Suprapubic skin (tissue), 4 donors: Measurements from ENCODE around the gene SLN. TPM values are rescaled to one million over a fixed set of nuclear protein-coding genes. Genes with fewer than 3 reads are reported as not detected.

ENCODE experiments used
- DNase-seq, 2 donors: peaks; one replicate each; pipeline ENCODE4 v3.0.0-alpha.2; 2019; ENCODE audit warnings: low spot score in 2 of 2
- H3K27ac ChIP-seq: fragments of 200-600 bp; sonication (generic); one replicate; pipeline ENCODE4 v1.5.1; 2019
- H3K27me3 ChIP-seq: fragments of 200-600 bp; sonication (generic); one replicate; pipeline ENCODE4 v1.5.1; 2019
- H3K36me3 ChIP-seq: fragments of 200-600 bp; sonication (generic); one replicate; pipeline ENCODE4 v1.5.1; 2019
- H3K4me1 ChIP-seq: fragments of 200-600 bp; sonication (generic); one replicate; pipeline ENCODE4 v1.5.1; 2019
- H3K4me3 ChIP-seq: fragments of 200-600 bp; sonication (generic); one replicate; pipeline ENCODE4 v1.5.1; 2019; ENCODE audit warnings: mild to moderate bottlenecking
- H3K9me3 ChIP-seq: fragments of 200-600 bp; sonication (generic); one replicate; pipeline ENCODE4 v1.5.1; 2019
- EP300 ChIP-seq: sonication (generic); formaldehyde crosslinking; IDR thresholded peaks from one replicate; pipeline ENCODE4 v1.6.1; 2017; ENCODE audit warnings: antibody characterized with exemption
- POLR2A ChIP-seq, 2 donors: fragments of 450-650 bp; IDR thresholded peaks; one replicate each; pipeline ENCODE4 v1.6.1; 2017; ENCODE audit warnings: antibody characterized with exemption in 2 of 2, mild to moderate bottlenecking in 2 of 2, moderate library complexity in 2 of 2
- POLR2AphosphoS5 ChIP-seq, 3 donors: sonication (generic); formaldehyde crosslinking; IDR thresholded peaks; one replicate each; pipeline ENCODE4 v1.6.1; 2017; ENCODE audit warnings: antibody characterized with exemption in 3 of 3
- WGBS: methylation state at CpG from one replicate; pipeline ENCODE4 v1.1.5; 2018; 5-methylcytosine and 5-hydroxymethylcytosine counted together
- total RNA-seq, 4 donors: library from RNA; depleted of rRNA; stranded (reverse); fragments of >200 nt; gene quantifications; one replicate each; pipeline ENCODE4 v1.1.0, GENCODE V29; 2016
- TF ChIP-seq, protein P1 (sequence below), 2 donors: fragments of 200-600 bp in 1 of 2; fragments of 450-650 bp in 1 of 2; sonication (generic) in 1 of 2; IDR thresholded peaks; one replicate each; pipeline ENCODE4 v1.5.1; 2016 to 2019; ENCODE audit warnings: antibody characterized with exemption in 2 of 2, mild to moderate bottlenecking in 1 of 2, moderate library complexity in 1 of 2

The SLN gene
- total RNA-seq, 4 donors from 2014 or later = 5.5 to 5.9 TPM; not detected in 2

DNA sequence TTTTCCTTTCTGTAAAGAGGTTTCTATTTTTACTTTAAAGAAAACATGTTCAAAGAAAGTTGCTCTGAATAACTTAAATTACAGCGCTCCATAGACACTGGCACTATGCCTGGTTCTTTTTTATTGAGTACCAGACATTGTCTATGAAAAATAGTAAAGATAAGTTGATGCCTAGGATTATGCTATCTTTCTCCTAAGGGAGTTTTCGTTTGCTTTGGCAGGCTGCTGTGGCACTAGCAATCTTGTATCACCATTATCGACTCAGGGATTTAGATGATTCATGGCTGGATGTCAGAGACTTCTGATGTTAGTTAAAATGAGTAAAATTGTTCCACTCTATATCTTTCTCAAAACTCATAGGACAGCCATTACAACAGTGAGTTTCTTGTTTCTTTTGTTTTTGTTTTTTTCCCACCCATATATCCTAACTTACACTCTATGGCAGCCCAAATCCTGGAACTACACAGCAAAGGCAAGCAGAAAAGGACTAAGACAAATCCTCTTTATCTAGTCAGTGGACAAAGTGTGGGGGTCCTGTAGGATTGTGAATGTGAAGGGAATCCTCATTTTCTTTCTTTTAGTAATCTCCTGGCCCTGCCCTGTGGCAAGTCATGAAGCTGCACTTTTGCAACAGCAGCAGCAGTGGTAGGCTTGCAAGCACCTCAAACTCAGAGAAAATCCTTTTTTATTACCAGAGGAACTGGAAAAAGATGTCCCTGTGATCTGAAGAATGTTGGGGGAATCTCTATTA is 20.7 kb downstream of the SLN start:
- peaks cover 5% of the 10 kb centered on the region for H3K4me1 ChIP-seq
- no peaks in the 10 kb centered on the region for H3K9me3 ChIP-seq
- no peaks in the 10 kb centered on the region for H3K27me3 ChIP-seq
- no peak overlapping the region for H3K4me3 ChIP-seq
- DNase-seq = no peak
- TF ChIP-seq, protein P1, sequence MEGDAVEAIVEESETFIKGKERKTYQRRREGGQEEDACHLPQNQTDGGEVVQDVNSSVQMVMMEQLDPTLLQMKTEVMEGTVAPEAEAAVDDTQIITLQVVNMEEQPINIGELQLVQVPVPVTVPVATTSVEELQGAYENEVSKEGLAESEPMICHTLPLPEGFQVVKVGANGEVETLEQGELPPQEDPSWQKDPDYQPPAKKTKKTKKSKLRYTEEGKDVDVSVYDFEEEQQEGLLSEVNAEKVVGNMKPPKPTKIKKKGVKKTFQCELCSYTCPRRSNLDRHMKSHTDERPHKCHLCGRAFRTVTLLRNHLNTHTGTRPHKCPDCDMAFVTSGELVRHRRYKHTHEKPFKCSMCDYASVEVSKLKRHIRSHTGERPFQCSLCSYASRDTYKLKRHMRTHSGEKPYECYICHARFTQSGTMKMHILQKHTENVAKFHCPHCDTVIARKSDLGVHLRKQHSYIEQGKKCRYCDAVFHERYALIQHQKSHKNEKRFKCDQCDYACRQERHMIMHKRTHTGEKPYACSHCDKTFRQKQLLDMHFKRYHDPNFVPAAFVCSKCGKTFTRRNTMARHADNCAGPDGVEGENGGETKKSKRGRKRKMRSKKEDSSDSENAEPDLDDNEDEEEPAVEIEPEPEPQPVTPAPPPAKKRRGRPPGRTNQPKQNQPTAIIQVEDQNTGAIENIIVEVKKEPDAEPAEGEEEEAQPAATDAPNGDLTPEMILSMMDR (IDR thresholded peaks at IDR 0.05) = no peak
- TF ChIP-seq EP300 (no peak), POLR2AphosphoS5 (IDR thresholded peaks at IDR 0.05) (no peak), POLR2A (IDR thresholded peaks at IDR 0.05) (no peak)
- WGBS = 32% methylated on average over 3 of the region's 3 CpGs
- no peaks in the 10 kb centered on the region for H3K36me3 ChIP-seq
- no peak overlapping the region for H3K27ac ChIP-seq

DNA sequence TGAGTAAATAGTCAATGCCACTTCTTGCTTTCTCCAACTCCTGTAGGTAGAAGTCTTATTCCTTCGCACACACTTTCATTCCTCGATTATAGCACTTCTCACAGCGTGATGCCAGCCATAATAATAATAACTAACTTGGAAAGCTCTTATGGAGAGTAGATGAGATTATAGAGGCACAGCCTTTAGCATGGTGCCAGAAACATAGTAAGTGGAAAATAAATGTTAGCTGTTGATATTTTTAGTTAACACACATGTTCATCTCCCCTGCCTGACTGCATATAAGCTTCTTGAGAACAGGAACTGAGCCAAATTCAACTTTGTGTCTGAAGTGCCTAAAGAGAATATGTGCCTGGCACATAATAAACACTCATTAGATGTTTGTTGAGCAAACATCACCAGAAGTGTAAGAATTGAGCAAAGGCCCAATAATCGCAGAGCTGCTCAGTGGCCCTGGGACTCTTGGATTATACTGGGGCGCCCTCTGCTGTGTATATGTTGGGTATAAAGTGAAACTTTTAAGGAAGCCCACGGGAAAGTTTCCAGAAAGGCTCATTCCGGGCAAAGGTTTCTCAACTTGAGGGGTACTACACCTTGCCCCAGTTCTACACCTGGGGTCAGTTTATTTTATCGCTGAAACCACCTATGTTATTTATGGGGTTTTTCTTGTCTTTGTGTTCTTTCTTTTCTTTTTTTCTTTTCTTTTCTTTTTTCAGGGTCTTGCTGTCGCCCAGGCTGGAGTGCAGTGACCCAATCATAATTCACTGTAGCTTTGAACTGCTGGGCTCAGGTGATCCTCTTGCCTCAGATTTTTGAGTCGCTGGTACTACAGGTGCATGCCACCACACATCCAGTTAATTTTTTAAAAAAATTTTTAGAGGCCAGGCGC is 22.3 kb downstream of the SLN start:
- Histone ChIP-seq H3K4me1 (peaks cover 5% of the 10 kb centered on the region), H3K36me3 (no peaks in the 10 kb centered on the region), H3K9me3 (no peaks in the 10 kb centered on the region), H3K27me3 (no peaks in the 10 kb centered on the region), H3K4me3 (no peak overlapping the region), H3K27ac (no peak overlapping the region)
- peak in 1 of 2 donors; percentile 71 for DNase-seq
- 48% methylated on average over 11 of the region's 11 CpGs for WGBS
- no peak for TF ChIP-seq EP300
- peak in 1 of 2 donors; percentile 10 for TF ChIP-seq POLR2A (IDR thresholded peaks at IDR 0.05)
- TF ChIP-seq, protein P1 (IDR thresholded peaks at IDR 0.05) = peak; percentile 41 to 42
- no peak for TF ChIP-seq POLR2AphosphoS5 (IDR thresholded peaks at IDR 0.05)

DNA sequence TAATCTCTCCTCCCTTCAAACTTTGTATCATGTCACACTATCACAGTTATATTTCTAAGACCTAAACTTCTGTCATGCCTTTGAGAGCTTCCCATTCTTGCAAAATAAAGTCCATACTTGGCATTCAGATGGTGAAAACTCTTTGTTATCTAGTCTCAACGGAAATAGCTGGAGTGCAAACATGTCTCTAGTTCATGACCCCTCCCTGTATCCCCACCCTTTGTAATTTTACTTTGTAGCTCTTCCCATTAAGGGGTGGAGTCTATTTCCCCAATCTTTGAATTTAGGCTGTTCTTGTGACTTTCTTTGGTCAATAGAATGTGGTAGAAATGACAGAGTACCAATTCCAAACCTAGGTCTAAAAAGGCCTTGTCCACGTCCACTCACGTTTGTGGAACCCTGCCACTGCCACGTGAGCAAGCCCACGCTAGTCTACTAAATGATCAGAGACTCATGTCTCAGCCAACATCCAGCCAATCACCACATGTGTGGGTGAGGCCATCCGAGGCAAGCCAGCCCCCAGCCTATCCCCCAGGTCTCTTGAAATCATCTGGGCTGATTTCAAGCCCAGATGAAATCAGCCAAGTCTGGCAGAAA is 23.4 kb downstream of the SLN start:
- peaks cover 5% of the 10 kb centered on the region for H3K4me1 ChIP-seq
- no peaks in the 10 kb centered on the region for H3K9me3 ChIP-seq
- no peak for DNase-seq
- TF ChIP-seq EP300 (no peak), POLR2AphosphoS5 (IDR thresholded peaks at IDR 0.05) (no peak), POLR2A (IDR thresholded peaks at IDR 0.05) (no peak)
- TF ChIP-seq, protein P1 (IDR thresholded peaks at IDR 0.05) = no peak
- H3K4me3 ChIP-seq = no peak overlapping the region
- no peak overlapping the region for H3K27ac ChIP-seq
- H3K27me3 ChIP-seq = no peaks in the 10 kb centered on the region
- no peaks in the 10 kb centered on the region for H3K36me3 ChIP-seq
- WGBS = 61% methylated on average over 6 of the region's 6 CpGs

DNA sequence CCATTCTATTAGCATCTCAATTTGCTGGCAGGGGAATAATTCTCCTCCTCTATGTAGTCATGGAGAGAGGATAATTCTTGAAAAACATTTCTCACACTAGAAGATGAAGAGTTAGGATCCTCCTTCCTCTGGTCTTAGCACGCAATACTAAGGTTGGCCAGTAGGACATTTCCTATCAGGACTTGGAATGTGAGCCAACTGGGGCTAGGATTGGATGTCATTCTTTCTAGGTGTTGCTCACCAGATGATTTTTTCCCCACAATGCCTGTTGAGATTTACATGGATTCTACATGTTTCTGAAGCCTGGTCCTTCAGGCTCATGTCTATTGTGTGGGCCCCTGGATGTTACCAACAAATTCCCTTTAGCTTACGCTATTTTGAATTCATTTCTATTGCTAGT is 28.0 kb downstream of the SLN start:
- Histone ChIP-seq H3K4me1 (no peaks in the 10 kb centered on the region), H3K9me3 (no peaks in the 10 kb centered on the region), H3K36me3 (no peaks in the 10 kb centered on the region), H3K27me3 (no peaks in the 10 kb centered on the region), H3K27ac (no peak overlapping the region), H3K4me3 (no peak overlapping the region)
- 90% methylated on average over 2 of the region's 2 CpGs for WGBS
- DNase-seq = no peak
- TF ChIP-seq, protein P1 (IDR thresholded peaks at IDR 0.05) = peak in 1 of 2 donors; percentile 12
- no peak for TF ChIP-seq POLR2AphosphoS5 (IDR thresholded peaks at IDR 0.05)

DNA sequence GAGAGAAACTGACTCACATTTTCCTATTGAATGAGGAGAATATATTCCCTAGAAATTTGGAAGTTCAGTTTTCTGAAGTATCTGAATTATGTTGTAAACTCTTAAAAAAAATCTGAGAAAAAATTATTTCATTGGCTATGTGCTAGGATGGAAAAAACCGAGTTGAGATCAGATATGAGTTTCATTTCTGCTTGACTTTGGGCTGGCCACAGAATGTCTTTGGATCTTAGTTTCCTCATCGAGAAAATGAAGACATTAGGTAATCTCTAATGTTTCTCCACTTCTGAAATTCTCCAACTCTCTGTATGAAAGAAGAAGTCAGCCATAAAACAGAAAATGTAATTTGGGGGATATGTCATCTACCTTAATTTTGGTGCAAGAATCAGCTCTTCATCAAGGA is 28.8 kb downstream of the SLN start:
- Histone ChIP-seq H3K4me1 (no peaks in the 10 kb centered on the region), H3K36me3 (no peaks in the 10 kb centered on the region), H3K27me3 (no peaks in the 10 kb centered on the region), H3K4me3 (no peak overlapping the region), H3K27ac (no peak overlapping the region), H3K9me3 (no peaks in the 10 kb centered on the region)
- no peak for DNase-seq
- 64% methylated on average over 2 of the region's 2 CpGs for WGBS
- TF ChIP-seq POLR2A (IDR thresholded peaks at IDR 0.05) (no peak), POLR2AphosphoS5 (IDR thresholded peaks at IDR 0.05) (no peak), EP300 (no peak)
- TF ChIP-seq, protein P1 (IDR thresholded peaks at IDR 0.05) = no peak
